Lung (tissue), 12 donors: ENCODE results near the gene FANK1. TPM values are rescaled to one million over a fixed set of nuclear protein-coding genes. Genes with fewer than 3 reads are reported as not detected.

Source experiments
- ATAC-seq: fragments of 200-7000 bp; cut with Tn5 transposase; one replicate; pipeline ENCODE4 v1.9.1; 2020; ENCODE audit warnings: moderate number of reproducible peaks; ENCODE audit not compliant: insufficient read depth, low FRiP score
- DNase-seq, 3 donors: peaks; one replicate each; pipeline ENCODE4 v3.0.0-alpha.2; 2013 to 2017
- H3K27ac ChIP-seq, 2 donors: one replicate each; pipeline ENCODE4 v1.5.1; 2013; ENCODE audit warnings: mild to moderate bottlenecking in 2 of 2, moderate library complexity in 2 of 2, control low read depth in 1 of 2, inconsistent platforms in 1 of 2, low read depth in 1 of 2, low read length in 1 of 2
- H3K27me3 ChIP-seq, 3 donors: one replicate each; pipeline ENCODE4 v1.5.1; 2013; ENCODE audit warnings: low read length in 2 of 3; ENCODE audit not compliant: control insufficient read depth in 3 of 3, insufficient read depth in 3 of 3
- H3K36me3 ChIP-seq, 4 donors: one replicate each; pipeline ENCODE4 v1.5.1; 2013; ENCODE audit warnings: low read length in 4 of 4, mild to moderate bottlenecking in 1 of 4, moderate library complexity in 1 of 4; ENCODE audit not compliant: control insufficient read depth in 4 of 4, insufficient read depth in 4 of 4
- H3K4me1 ChIP-seq, 5 donors: one replicate each; pipeline ENCODE4 v1.5.1; 2013; ENCODE audit warnings: low read length in 5 of 5, mild to moderate bottlenecking in 2 of 5, moderate library complexity in 1 of 5; ENCODE audit not compliant: control insufficient read depth in 5 of 5, insufficient read depth in 5 of 5
- H3K4me3 ChIP-seq: one replicate; pipeline ENCODE4 v1.5.1; 2013; ENCODE audit warnings: mild to moderate bottlenecking, control low read depth, moderate library complexity
- H3K9ac ChIP-seq, 2 donors: one replicate each; pipeline ENCODE4 v1.5.1; 2013; ENCODE audit warnings: low read length in 2 of 2, control low read depth in 1 of 2; ENCODE audit not compliant: insufficient read depth in 1 of 2
- H3K9me3 ChIP-seq, 4 donors: one replicate each; pipeline ENCODE4 v1.5.1; 2013; ENCODE audit warnings: low read length in 3 of 4, mild to moderate bottlenecking in 1 of 4, moderate library complexity in 1 of 4; ENCODE audit not compliant: control insufficient read depth in 4 of 4, insufficient read depth in 3 of 4
- CTCF ChIP-seq: IDR thresholded peaks from 2 replicates; pipeline ENCODE4 v1.5.1; 2012; ENCODE audit warnings: mild to moderate bottlenecking; ENCODE audit errors: control extremely low read depth, extremely low read depth
- WGBS, 2 donors: extraction: QIAGEN DNeasy Blood & Tissue Kit; methylation state at CpG; one replicate each; pipeline ENCODE4 v1.1.7; 2013; 5-methylcytosine and 5-hydroxymethylcytosine counted together
- polyA plus RNA-seq, 2 donors: library from polyadenylated mRNA; stranded (reverse); fragments of 200-250 nt; gene quantifications; one replicate each; pipeline ENCODE4 v1.2.1, GENCODE V29; 2013
- total RNA-seq, 2 donors: library from RNA; depleted of rRNA in 1 of 2; stranded (reverse); fragments of >200 nt in 1 of 2; gene quantifications; one replicate each; pipeline ENCODE4 v1.2.1, GENCODE V29; 2014 to 2021
- donor health status: control.
- donor health status: control.
- donor health status: Bipolar disorder and iron deficiency.
- donor health status: healthy.
- donor health status: DM: yes; HTN: yes; CAD: no.

FANK1 gene
- total and polyA plus RNA-seq, 4 donors = 8.7 to 18.4 (median 13.7) TPM

- no peak for ATAC-seq
- WGBS, 2 donors = 62 to 68% methylated on average over 4 of the region's 4 CpGs
- no peak overlapping the region for H3K4me3 ChIP-seq
- no peak for TF ChIP-seq CTCF
- H3K9me3 ChIP-seq = no peaks in the 10 kb centered on the region
- H3K27me3 ChIP-seq = no peaks in the 10 kb centered on the region
- peak overlapping the region; percentile 14 to 26 for H3K9ac ChIP-seq
- peaks cover 3 to 13% (median 10%) of the 10 kb centered on the region in 5 donors for H3K4me1 ChIP-seq
- no peak for DNase-seq
- peak overlapping the region in 1 of 2 donors; percentile 58 for H3K27ac ChIP-seq
- no peaks in the 10 kb centered on the region for H3K36me3 ChIP-seq
These were observed 146.0 kb downstream of the FANK1 start for GRCh38 chr10:126042354-126042753.

GRCh38 chr10:126042906-126043305 is 146.5 kb downstream of the FANK1 start:
- Histone ChIP-seq H3K9ac (no peak overlapping the region), H3K4me3 (no peak overlapping the region), H3K36me3 (no peaks in the 10 kb centered on the region), H3K4me1 (peaks cover 3 to 13% (median 10%) of the 10 kb centered on the region in 5 donors), H3K9me3 (no peaks in the 10 kb centered on the region), H3K27ac (no peak overlapping the region), H3K27me3 (no peaks in the 10 kb centered on the region)
- 88 to 90% methylated on average over 10 of the region's 10 CpGs for WGBS, 2 donors
- DNase-seq = no peak
- no peak for ATAC-seq
- no peak for TF ChIP-seq CTCF

- Histone ChIP-seq H3K4me3 (no peak overlapping the region), H3K4me1 (peaks cover 3 to 13% (median 10%) of the 10 kb centered on the region in 5 donors), H3K9me3 (no peaks in the 10 kb centered on the region), H3K27me3 (no peaks in the 10 kb centered on the region), H3K9ac (no peak overlapping the region), H3K36me3 (no peaks in the 10 kb centered on the region), H3K27ac (no peak overlapping the region)
- TF ChIP-seq CTCF = no peak
- ATAC-seq (no peak), DNase-seq (no peak)
- 73 to 78% methylated on average over 10 of the region's 10 CpGs for WGBS, 2 donors
These were observed 147.0 kb downstream of the FANK1 start for GRCh38 chr10:126043389-126043788.

GRCh38 chr10:126045861-126046260 is 149.5 kb downstream of the FANK1 start:
- ATAC-seq = no peak

More at GRCh38 chr10:126045861-126046260, 149.5 kb downstream of the FANK1 start:
- Histone ChIP-seq H3K27ac (no peak overlapping the region), H3K4me1 (peaks cover 3 to 17% (median 11%) of the 10 kb centered on the region in 5 donors), H3K4me3 (no peak overlapping the region), H3K9me3 (no peaks in the 10 kb centered on the region), H3K27me3 (no peaks in the 10 kb centered on the region), H3K9ac (no peak overlapping the region), H3K36me3 (no peaks in the 10 kb centered on the region)
- no peak for DNase-seq
- 76 to 80% methylated on average over 3 of the region's 3 CpGs for WGBS, 2 donors
- no peak for TF ChIP-seq CTCF
